SU-DHL-6 (cell line): ENCODE results near the gene ORC3.

Experiments used
- EZH2phosphoT487 ChIP-seq: fragments of 200-600 bp; sonication (generic), shearing (Covaris generic); conservative IDR thresholded peaks from 2 replicates; pipeline ENCODE4 v1.6.1; 2018; ENCODE audit warnings: mild to moderate bottlenecking, antibody characterized with exemption, low read length, moderate library complexity, mixed read lengths
- TF ChIP-seq, protein P1 (sequence below): fragments of 200-600 bp; sonication (generic); IDR thresholded peaks from one replicate; pipeline ENCODE4 v1.5.1; 2017; ENCODE audit warnings: antibody characterized with exemption, mild to moderate bottlenecking, low read length, moderate library complexity; ENCODE audit not compliant: insufficient read depth, poor library complexity, severe bottlenecking

DNA sequence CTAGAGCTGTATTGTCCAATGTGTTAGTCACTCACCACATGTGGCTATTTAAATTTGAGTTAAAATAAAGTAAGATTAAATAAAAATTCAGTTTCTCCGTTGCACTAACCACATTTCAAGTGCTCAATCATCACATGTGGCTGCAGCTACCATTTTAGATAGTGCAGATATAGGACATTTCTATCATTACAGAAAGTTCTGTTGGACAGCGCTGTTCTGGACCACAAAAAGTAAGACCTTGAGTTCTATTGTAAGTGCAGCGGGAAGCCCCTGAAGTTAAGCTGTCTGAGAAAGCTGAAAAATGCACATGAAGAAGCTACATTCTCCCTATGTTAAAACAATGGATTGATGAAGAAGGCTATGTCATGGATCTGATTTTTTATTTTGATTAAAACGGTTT is 1.1 kb downstream of the ORC3 start:
- TF ChIP-seq, protein P1, sequence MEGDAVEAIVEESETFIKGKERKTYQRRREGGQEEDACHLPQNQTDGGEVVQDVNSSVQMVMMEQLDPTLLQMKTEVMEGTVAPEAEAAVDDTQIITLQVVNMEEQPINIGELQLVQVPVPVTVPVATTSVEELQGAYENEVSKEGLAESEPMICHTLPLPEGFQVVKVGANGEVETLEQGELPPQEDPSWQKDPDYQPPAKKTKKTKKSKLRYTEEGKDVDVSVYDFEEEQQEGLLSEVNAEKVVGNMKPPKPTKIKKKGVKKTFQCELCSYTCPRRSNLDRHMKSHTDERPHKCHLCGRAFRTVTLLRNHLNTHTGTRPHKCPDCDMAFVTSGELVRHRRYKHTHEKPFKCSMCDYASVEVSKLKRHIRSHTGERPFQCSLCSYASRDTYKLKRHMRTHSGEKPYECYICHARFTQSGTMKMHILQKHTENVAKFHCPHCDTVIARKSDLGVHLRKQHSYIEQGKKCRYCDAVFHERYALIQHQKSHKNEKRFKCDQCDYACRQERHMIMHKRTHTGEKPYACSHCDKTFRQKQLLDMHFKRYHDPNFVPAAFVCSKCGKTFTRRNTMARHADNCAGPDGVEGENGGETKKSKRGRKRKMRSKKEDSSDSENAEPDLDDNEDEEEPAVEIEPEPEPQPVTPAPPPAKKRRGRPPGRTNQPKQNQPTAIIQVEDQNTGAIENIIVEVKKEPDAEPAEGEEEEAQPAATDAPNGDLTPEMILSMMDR, result no peak
- TF ChIP-seq EZH2phosphoT487, result no peak
